Measurements from ENCODE around the gene ACTN4.

The ACTN4 gene

DNA sequence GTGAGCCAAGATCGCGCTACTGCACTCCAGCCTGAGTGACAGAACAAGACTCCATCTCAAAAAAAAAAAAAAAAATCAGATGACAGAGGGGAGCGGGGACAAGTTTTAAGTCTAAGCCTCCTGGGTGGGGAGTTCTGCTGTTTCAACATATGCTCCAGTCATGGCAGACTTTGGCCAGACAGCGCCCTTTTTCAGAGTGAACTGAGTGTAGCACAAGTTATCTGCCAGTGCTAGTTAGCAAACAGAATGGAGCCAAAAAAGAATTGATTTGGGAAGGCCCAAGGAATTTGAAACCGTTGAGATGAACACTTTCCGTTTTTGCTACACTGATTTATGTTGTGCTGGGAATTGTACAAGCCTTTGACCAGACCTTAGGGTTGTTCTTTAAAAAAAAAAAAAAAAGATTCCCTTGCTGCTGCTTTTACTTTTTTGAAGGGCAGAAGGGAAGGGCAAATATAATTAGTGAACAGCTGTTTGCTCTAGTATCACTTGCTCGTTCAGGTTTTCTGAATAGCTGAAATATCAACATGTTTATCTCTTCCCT is 5.7 kb downstream of the ACTN4 start:
- Histone ChIP-seq H3K9ac (ENCODE audit: low read depth, low read length, poor library complexity, severe bottlenecking) (peak overlapping the region; percentile 93), H3K4me3 (ENCODE audit: low read length, poor library complexity, severe bottlenecking) (peak overlapping the region; percentile 90), H4K20me1 (ENCODE audit: insufficient read depth, low read length, poor library complexity, severe bottlenecking) (peaks cover 96% of the 10 kb centered on the region), H3K9me3 (ENCODE audit: insufficient read depth, low read depth, low read length) (no peaks in the 10 kb centered on the region), H3F3A (ENCODE audit: low read depth) (peaks cover 3% of the 10 kb centered on the region; the same call in 1 of the 2 replicates), H3K79me2 (ENCODE audit: insufficient read depth, low read length) (peaks cover 100% of the 10 kb centered on the region), H3K9me2 (replicated peaks; ENCODE audit: low read depth, low read length) (no peaks in the 10 kb centered on the region), H3K27me3 (ENCODE audit: insufficient read depth, low read length, poor library complexity, severe bottlenecking) (peaks cover 2% of the 10 kb centered on the region), H3K36me3 (ENCODE audit: insufficient read depth, low read length) (peaks cover 8% of the 10 kb centered on the region; the same call in 1 of the 2 replicates), H3K4me2 (ENCODE audit: low read depth, low read length, poor library complexity, severe bottlenecking) (peak overlapping the region; percentile 98), H2AFZ (ENCODE audit: low read length) (no peak overlapping the region), H3K4me1 (ENCODE audit: insufficient read depth, low read length, poor library complexity, severe bottlenecking) (peaks cover 87% of the 10 kb centered on the region)
- TF ChIP-seq, protein P1, sequence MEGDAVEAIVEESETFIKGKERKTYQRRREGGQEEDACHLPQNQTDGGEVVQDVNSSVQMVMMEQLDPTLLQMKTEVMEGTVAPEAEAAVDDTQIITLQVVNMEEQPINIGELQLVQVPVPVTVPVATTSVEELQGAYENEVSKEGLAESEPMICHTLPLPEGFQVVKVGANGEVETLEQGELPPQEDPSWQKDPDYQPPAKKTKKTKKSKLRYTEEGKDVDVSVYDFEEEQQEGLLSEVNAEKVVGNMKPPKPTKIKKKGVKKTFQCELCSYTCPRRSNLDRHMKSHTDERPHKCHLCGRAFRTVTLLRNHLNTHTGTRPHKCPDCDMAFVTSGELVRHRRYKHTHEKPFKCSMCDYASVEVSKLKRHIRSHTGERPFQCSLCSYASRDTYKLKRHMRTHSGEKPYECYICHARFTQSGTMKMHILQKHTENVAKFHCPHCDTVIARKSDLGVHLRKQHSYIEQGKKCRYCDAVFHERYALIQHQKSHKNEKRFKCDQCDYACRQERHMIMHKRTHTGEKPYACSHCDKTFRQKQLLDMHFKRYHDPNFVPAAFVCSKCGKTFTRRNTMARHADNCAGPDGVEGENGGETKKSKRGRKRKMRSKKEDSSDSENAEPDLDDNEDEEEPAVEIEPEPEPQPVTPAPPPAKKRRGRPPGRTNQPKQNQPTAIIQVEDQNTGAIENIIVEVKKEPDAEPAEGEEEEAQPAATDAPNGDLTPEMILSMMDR (conservative IDR thresholded peaks at IDR 0.05; ENCODE audit: low read length), result no peak
- no peak for TF ChIP-seq EZH2phosphoT487 (IDR thresholded peaks at IDR 0.05; ENCODE audit: borderline replicate concordance)

- no peak for TF ChIP-seq EZH2phosphoT487 (IDR thresholded peaks at IDR 0.05; ENCODE audit: borderline replicate concordance)
- TF ChIP-seq, protein P1 (conservative IDR thresholded peaks at IDR 0.05; ENCODE audit: low read length), result no peak
- H3K4me3 ChIP-seq (ENCODE audit: low read length, poor library complexity, severe bottlenecking), result peak overlapping the region; percentile 29
- no peaks in the 10 kb centered on the region for H3K9me2 ChIP-seq (replicated peaks; ENCODE audit: low read depth, low read length)
- H3K79me2 ChIP-seq (ENCODE audit: insufficient read depth, low read length), result peaks cover 100% of the 10 kb centered on the region
- H3K4me1 ChIP-seq (ENCODE audit: insufficient read depth, low read length, poor library complexity, severe bottlenecking), result peaks cover 90% of the 10 kb centered on the region
- peak overlapping the region; percentile 98 for H3K4me2 ChIP-seq (ENCODE audit: low read depth, low read length, poor library complexity, severe bottlenecking)
- H4K20me1 ChIP-seq (ENCODE audit: insufficient read depth, low read length, poor library complexity, severe bottlenecking), result peaks cover 96% of the 10 kb centered on the region
- peak overlapping the region; percentile 38 for H3K9ac ChIP-seq (ENCODE audit: low read depth, low read length, poor library complexity, severe bottlenecking)
- peaks cover 3% of the 10 kb centered on the region; the same call in 1 of the 2 replicates for H3F3A ChIP-seq (ENCODE audit: low read depth)
- no peaks in the 10 kb centered on the region for H3K27me3 ChIP-seq (ENCODE audit: insufficient read depth, low read length, poor library complexity, severe bottlenecking)
- no peak overlapping the region for H2AFZ ChIP-seq (ENCODE audit: low read length)
- H3K36me3 ChIP-seq (ENCODE audit: insufficient read depth, low read length), result peaks cover 18% of the 10 kb centered on the region; the same call in 1 of the 2 replicates
- H3K9me3 ChIP-seq (ENCODE audit: insufficient read depth, low read depth, low read length), result no peaks in the 10 kb centered on the region
Measured at GRCh38 chr19:38654628-38655055, 7.2 kb downstream of the ACTN4 start.

- Histone ChIP-seq H3K9ac (ENCODE audit: low read depth, low read length, poor library complexity, severe bottlenecking) (peak overlapping the region; percentile 38), H2AFZ (ENCODE audit: low read length) (no peak overlapping the region), H3K27me3 (ENCODE audit: insufficient read depth, low read length, poor library complexity, severe bottlenecking) (no peaks in the 10 kb centered on the region), H3K9me2 (replicated peaks; ENCODE audit: low read depth, low read length) (no peaks in the 10 kb centered on the region), H4K20me1 (ENCODE audit: insufficient read depth, low read length, poor library complexity, severe bottlenecking) (peaks cover 95% of the 10 kb centered on the region), H3K4me3 (ENCODE audit: low read length, poor library complexity, severe bottlenecking) (peak overlapping the region; percentile 29), H3K9me3 (ENCODE audit: insufficient read depth, low read depth, low read length) (no peaks in the 10 kb centered on the region), H3F3A (ENCODE audit: low read depth) (peaks cover 3% of the 10 kb centered on the region; the same call in 1 of the 2 replicates), H3K4me1 (ENCODE audit: insufficient read depth, low read length, poor library complexity, severe bottlenecking) (peaks cover 86% of the 10 kb centered on the region), H3K4me2 (ENCODE audit: low read depth, low read length, poor library complexity, severe bottlenecking) (peak overlapping the region; percentile 98), H3K79me2 (ENCODE audit: insufficient read depth, low read length) (peaks cover 100% of the 10 kb centered on the region), H3K36me3 (ENCODE audit: insufficient read depth, low read length) (peaks cover 18% of the 10 kb centered on the region; the same call in 1 of the 2 replicates)
- no peak for TF ChIP-seq EZH2phosphoT487 (IDR thresholded peaks at IDR 0.05; ENCODE audit: borderline replicate concordance)
- TF ChIP-seq, protein P1 (conservative IDR thresholded peaks at IDR 0.05; ENCODE audit: low read length), result no peak
Measured at GRCh38 chr19:38655148-38655824, 7.8 kb downstream of the ACTN4 start.
